ENCODE measurements around the gene CTNNA1.
"Not testable (repeated sequence)": the region's sequence is repeated elsewhere in the genome, so short reads cannot be mapped to it uniquely, and the experiment has no call there.

- not testable (repeated sequence) for TF ChIP-seq PPARA (CRISPR knock-in tag; IDR thresholded peaks at IDR 0.05; ENCODE audit: borderline replicate concordance); ZC3H10 (CRISPR knock-in tag; IDR thresholded peaks at IDR 0.05); ARNTL (CRISPR knock-in tag; IDR thresholded peaks at IDR 0.05; ENCODE audit: borderline replicate concordance, low read depth); ZNF70 (CRISPR knock-in tag; IDR thresholded peaks at IDR 0.05)
These were observed 20.4 kb downstream of the CTNNA1 start for GRCh38 chr5:138773624-138774023.

Data from SK-N-SH treated with all-trans-retinoic acid at 6 μM for 48 hours (cell line).